ENCODE results near the gene NSD2. TPM values are rescaled to one million over a fixed set of nuclear protein-coding genes. Genes with fewer than 3 reads are reported as not detected.
A peak's percentile ranks its signal among the peaks of the same experiment; 100 is the strongest.

Gene NSD2
- total and polyA plus RNA-seq, 4 donors: 5.1 to 71.5 (median 11.6) TPM

DNA sequence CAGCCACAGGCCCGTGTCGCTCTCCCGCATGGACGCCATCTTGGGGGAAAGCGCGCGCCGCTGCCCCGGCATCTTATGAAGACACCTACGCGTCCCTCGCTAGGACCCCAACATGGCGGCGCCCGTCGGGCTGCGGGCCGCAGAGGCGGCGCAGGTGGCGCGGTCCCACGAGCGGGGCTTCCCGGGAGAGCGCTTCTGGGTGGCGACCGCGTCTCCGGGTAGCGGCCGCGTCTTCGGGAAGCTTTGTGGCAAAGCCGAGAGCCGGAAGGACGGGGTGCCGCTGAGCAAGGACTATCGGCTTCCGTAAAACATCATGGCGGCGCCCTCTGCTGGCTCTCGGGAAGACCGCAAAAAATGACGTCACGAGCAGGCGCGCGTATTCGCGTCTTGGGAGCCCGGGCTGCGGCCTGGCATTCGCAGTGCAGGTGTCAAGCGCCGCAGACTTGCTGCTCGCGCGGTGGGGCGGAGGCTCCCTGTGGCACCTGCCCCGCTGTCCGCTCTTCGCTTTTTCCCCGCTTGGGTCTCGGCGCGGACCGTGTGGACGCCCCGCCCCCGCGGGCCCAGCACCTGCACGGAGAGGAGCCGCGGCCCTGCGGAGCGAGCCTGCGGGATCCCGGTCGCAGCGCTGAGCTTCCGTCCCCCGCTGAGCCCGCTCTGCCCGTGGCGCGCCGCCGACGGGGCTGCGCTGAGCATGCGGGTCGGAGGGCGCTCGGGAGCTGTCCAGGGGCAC is 137.9 kb downstream of the NSD2 start, which contains the start of gene NELFA:
Gene NELFA (minus strand): TSS at position 54 of the 730 bp plus-strand sequence. CDS start 15 bp downstream, at position 39.
- Histone ChIP-seq H3K36me3 (ENCODE audit: control insufficient read depth in 4 of 4, insufficient read depth in 3 of 4, low read depth in 1 of 4, low read length in 3 of 4) (peaks cover 0 to 3% (median 0%) of the 10 kb centered on the region in 4 donors), H3K4me1 (ENCODE audit: control insufficient read depth in 4 of 4, insufficient read depth in 4 of 4, low read length in 3 of 4) (peaks cover 0 to 19% (median 9%) of the 10 kb centered on the region in 4 donors), H3K9ac (ENCODE audit: low read depth in 1 of 2, low read length in 2 of 2) (peak within 1 kb of the TSS; percentile 69 to 97), H3K27me3 (ENCODE audit: control insufficient read depth in 4 of 4, insufficient read depth in 4 of 4, low read length in 3 of 4) (no peaks in the 10 kb centered on the region), H3K9me3 (ENCODE audit: control insufficient read depth in 4 of 4, low read length in 3 of 4) (no peaks in the 10 kb centered on the region), H3K4me3 (ENCODE audit: low read depth in 1 of 3, low read length in 3 of 3) (peak within 1 kb of the TSS; percentile 75 to 99 (median 97)), H3K27ac (ENCODE audit: low read depth in 1 of 2, low read length in 2 of 2) (peak within 1 kb of the TSS; percentile 99 to 100)
- peak; percentile 95 for DNase-seq (ENCODE audit: low spot score)
- WGBS: under 1% methylated on average over 95 of the region's 95 CpGs
- TF ChIP-seq NR2F2 (IDR thresholded peaks at IDR 0.05) (no peak), GABPA (IDR thresholded peaks at IDR 0.05 in 1 of 2, conservative IDR thresholded peaks at IDR 0.05 in 1 of 2) (peak in 1 of 2 donors; percentile 10), RXRA (IDR thresholded peaks at IDR 0.05) (no peak), FOXA2 (IDR thresholded peaks at IDR 0.05) (no peak), RAD21 (IDR thresholded peaks at IDR 0.05) (peak in 1 of 2 donors; percentile 15), YY1 (IDR thresholded peaks at IDR 0.05) (peak; percentile 99), HNF4G (IDR thresholded peaks at IDR 0.05) (no peak), JUND (IDR thresholded peaks at IDR 0.05) (peak in 1 of 2 donors; percentile 40), HNF4A (conservative IDR thresholded peaks at IDR 0.05) (no peak), FOXA1 (IDR thresholded peaks at IDR 0.05) (no peak), EGR1 (IDR thresholded peaks at IDR 0.05; ENCODE audit: low read depth in 2 of 2) (no peak), SP1 (IDR thresholded peaks at IDR 0.05) (no peak), TAF1 (conservative IDR thresholded peaks at IDR 0.05) (peak; percentile 38)
- TF ChIP-seq, protein P1, sequence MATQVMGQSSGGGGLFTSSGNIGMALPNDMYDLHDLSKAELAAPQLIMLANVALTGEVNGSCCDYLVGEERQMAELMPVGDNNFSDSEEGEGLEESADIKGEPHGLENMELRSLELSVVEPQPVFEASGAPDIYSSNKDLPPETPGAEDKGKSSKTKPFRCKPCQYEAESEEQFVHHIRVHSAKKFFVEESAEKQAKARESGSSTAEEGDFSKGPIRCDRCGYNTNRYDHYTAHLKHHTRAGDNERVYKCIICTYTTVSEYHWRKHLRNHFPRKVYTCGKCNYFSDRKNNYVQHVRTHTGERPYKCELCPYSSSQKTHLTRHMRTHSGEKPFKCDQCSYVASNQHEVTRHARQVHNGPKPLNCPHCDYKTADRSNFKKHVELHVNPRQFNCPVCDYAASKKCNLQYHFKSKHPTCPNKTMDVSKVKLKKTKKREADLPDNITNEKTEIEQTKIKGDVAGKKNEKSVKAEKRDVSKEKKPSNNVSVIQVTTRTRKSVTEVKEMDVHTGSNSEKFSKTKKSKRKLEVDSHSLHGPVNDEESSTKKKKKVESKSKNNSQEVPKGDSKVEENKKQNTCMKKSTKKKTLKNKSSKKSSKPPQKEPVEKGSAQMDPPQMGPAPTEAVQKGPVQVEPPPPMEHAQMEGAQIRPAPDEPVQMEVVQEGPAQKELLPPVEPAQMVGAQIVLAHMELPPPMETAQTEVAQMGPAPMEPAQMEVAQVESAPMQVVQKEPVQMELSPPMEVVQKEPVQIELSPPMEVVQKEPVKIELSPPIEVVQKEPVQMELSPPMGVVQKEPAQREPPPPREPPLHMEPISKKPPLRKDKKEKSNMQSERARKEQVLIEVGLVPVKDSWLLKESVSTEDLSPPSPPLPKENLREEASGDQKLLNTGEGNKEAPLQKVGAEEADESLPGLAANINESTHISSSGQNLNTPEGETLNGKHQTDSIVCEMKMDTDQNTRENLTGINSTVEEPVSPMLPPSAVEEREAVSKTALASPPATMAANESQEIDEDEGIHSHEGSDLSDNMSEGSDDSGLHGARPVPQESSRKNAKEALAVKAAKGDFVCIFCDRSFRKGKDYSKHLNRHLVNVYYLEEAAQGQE (IDR thresholded peaks at IDR 0.05): peak; percentile 70
- TF ChIP-seq, protein P2, sequence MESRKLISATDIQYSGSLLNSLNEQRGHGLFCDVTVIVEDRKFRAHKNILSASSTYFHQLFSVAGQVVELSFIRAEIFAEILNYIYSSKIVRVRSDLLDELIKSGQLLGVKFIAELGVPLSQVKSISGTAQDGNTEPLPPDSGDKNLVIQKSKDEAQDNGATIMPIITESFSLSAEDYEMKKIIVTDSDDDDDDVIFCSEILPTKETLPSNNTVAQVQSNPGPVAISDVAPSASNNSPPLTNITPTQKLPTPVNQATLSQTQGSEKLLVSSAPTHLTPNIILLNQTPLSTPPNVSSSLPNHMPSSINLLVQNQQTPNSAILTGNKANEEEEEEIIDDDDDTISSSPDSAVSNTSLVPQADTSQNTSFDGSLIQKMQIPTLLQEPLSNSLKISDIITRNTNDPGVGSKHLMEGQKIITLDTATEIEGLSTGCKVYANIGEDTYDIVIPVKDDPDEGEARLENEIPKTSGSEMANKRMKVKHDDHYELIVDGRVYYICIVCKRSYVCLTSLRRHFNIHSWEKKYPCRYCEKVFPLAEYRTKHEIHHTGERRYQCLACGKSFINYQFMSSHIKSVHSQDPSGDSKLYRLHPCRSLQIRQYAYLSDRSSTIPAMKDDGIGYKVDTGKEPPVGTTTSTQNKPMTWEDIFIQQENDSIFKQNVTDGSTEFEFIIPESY (IDR thresholded peaks at IDR 0.05): no peak
- TF ChIP-seq, protein P3, sequence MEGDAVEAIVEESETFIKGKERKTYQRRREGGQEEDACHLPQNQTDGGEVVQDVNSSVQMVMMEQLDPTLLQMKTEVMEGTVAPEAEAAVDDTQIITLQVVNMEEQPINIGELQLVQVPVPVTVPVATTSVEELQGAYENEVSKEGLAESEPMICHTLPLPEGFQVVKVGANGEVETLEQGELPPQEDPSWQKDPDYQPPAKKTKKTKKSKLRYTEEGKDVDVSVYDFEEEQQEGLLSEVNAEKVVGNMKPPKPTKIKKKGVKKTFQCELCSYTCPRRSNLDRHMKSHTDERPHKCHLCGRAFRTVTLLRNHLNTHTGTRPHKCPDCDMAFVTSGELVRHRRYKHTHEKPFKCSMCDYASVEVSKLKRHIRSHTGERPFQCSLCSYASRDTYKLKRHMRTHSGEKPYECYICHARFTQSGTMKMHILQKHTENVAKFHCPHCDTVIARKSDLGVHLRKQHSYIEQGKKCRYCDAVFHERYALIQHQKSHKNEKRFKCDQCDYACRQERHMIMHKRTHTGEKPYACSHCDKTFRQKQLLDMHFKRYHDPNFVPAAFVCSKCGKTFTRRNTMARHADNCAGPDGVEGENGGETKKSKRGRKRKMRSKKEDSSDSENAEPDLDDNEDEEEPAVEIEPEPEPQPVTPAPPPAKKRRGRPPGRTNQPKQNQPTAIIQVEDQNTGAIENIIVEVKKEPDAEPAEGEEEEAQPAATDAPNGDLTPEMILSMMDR (IDR thresholded peaks at IDR 0.05; ENCODE audit: low read depth, low read length, missing input control): peak; percentile 51
- TF ChIP-seq, protein P4, sequence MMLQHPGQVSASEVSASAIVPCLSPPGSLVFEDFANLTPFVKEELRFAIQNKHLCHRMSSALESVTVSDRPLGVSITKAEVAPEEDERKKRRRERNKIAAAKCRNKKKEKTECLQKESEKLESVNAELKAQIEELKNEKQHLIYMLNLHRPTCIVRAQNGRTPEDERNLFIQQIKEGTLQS (IDR thresholded peaks at IDR 0.05): no peak
- TF ChIP-seq, protein P5, sequence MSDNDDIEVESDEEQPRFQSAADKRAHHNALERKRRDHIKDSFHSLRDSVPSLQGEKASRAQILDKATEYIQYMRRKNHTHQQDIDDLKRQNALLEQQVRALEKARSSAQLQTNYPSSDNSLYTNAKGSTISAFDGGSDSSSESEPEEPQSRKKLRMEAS (IDR thresholded peaks at IDR 0.05): no peak

Data from liver (tissue), 9 donors.